Fibroblast of skin of right biceps (primary cell): ENCODE results near the gene BOLL.
"Not testable (repeated sequence)": the region's sequence is repeated elsewhere in the genome, so short reads cannot be mapped to it uniquely, and the experiment has no call there.

Experiments used
- DNase-seq: peaks from one replicate; pipeline ENCODE4 v3.0.0-alpha.2; 2013

BOLL gene, protein sequence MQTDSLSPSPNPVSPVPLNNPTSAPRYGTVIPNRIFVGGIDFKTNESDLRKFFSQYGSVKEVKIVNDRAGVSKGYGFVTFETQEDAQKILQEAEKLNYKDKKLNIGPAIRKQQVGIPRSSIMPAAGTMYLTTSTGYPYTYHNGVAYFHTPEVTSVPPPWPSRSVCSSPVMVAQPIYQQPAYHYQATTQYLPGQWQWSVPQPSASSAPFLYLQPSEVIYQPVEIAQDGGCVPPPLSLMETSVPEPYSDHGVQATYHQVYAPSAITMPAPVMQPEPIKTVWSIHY

DNA sequence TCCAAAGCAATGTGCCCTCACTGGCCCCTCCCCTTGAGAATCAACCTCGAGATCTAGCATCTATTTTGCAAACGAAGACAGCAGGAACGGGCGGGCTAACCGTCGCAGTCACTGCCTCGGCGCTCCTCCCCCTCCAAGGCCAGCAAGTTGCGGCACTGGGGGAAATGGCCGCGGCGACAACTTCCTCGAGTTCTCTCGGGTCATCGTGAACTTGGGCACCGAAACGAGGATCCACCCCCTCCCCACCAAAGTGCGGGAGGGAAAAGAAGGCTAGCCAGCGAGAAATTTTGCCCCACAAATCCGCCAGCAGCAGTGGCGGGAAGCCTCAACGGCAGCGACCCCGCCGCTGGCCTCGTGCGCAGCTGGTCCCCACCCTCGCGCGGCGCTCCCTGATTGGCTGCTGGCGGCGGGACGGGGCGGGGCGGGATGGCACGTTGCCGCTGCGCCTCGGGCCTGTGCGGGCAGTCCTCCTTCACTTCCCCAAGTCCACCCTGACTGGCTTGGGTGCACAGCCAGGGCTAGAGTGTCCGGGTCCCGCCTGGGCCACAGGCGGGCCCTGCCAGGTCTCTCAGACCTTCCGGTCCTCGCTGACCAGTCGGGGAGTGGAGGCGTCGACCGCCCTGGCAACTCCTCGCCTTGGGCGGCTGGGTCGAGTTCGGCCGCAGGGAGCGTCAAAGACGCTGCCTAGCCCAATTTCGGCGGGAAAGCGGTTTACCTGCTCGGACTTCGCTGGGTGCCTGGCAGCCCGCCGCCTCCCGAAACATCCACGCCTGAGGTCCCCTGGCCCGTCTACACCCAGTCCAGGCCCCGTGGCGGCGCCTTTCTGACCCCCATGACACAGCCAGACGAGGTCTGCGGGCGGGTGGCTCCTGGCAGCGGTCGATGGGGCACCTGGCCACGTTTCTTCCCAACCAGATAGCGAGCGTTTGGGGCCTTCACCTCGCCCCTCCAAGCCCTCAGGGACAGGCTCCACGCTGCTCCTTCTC, at the start of gene BOLL:
BOLL (minus strand) TSS at position 364 of the 986 bp plus-strand sequence. CDS start 3,469 bp downstream, outside the sequence.
- DNase-seq, result no peak

DNA sequence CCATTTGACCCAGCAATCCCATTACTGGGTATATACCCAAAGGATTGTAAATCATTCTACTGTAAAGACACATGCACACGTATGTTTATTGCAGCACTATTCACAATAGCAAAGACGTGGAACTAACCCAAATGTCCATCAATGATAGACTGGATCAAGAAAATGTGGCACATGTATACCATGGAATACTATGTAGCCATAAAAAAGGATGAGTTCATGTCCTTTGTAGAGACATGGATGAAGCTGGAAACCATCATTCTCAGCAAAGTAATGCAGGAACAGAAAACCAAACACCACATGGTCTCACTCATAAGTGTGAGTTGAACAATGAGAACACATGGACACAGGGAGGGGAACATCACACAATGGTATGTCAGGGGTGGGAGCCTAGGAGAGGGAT, 49.7 kb upstream of the BOLL start:
- DNase-seq, result not testable (repeated sequence)

DNA sequence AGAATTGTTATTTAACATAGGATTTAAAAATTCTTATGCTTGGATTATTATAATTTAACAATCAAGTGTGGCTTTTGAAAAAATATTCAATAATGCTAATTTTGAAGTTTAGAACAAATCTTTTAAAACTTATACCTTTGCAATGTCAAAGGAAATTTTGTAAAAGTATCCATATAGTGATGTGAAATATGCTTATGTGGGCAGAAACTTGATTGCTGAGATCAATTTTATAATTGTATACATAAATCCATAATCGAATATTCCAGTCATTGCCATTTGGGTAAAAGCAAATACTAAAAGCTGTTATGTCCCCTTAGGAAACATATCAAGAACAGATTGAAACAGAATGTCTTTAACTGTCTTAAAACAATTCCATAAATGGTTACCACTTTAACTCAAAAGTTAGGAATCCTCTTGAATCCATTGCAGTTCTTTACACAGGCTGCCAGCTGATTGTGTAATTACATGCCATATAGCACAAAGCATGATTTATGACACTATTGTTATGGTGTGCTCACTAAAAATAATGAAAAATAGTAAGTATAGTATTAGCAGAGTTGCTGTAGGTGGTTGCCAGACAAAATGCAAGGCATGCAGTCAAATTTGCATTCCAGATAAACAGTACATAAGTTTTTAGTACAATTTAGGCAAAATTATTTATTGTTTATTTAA, 43.5 kb upstream of the BOLL start:
- DNase-seq, result peak; percentile 60

DNA sequence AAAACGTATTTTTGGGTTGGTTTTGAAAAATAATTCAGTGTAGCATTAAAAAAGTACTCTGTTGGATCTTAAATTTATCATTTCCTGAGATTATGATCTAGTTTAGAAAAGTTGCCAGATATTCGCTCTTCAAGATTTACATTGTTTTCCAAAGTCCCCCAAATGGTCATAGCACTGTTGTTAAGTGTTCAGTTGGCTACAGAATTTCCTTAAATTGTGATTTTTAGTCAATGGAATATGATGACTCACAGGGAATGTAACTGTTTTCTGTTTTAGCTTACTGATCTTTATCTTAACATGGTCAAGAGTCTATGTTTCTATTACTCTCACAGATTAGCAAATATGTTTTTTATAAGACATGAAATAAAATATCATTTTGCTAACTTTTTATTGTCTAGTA, 42.5 kb upstream of the BOLL start:
- DNase-seq, result peak; percentile 45

GRCh38 chr2:197822333-197822732, 37.2 kb upstream of the BOLL start:
- no peak for DNase-seq

GRCh38 chr2:197821550-197822289, 36.6 kb upstream of the BOLL start:
- DNase-seq, result no peak

DNA sequence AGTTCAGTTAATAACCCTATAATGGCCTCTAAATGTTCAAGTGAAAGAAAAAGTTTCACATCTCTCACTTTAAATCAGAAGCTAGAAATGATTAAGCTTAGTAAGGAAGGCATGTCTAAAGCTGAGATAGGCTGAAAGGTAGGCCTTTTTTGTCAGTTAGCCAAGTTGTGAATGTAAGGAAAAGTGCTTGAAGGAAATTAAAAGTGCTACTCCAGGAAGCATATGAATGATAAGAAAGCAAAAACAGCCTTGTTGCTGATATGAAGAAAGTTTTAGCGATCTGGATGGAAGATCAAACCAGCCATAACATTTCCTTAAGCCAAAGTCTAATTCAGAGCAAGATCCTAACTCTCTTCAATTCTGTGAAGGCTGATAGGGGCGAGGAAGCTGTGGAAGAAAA, 29.4 kb upstream of the BOLL start:
- no peak for DNase-seq

- DNase-seq, result peak; percentile 68
Observed at GRCh38 chr2:197813093-197813787, 28.1 kb upstream of the BOLL start.

DNA sequence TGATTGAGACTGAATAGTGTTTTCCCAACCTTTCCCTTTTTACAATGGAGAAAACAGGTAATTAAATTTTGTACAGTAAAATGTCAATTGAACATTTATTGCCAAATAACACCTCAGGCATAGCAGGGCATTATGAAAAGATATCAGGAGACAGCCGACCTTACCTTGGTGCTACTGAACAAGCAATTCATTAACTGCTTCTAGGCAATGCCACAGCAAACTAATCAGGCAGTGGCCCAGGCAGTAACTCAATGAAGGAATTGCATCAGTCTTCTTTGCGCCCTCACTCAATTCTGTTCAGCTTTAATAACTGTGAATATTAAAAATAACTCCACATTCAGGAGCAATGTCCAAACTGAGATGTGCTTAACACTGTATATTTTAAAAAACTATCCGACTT, 25.4 kb upstream of the BOLL start:
- no peak for DNase-seq

DNA sequence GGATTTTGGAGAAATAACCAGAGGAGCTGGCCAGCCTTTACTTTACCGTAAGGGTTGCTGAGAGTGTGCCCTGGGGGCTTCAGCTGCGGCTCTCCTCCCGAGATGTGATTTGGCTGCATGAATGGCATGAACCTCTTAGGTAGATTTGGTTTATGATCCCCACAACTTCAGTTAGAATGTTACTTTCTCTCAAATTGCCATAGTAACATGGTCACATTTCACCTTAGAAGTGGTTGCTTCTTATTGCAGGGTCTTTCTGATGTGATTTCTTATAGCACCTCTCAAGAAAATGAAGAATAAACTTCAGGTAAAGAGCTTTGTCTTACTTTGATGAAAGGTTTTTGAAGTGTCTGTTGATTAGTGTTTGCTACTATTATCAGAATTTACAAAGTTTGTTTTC, 24.9 kb upstream of the BOLL start:
- no peak for DNase-seq

DNA sequence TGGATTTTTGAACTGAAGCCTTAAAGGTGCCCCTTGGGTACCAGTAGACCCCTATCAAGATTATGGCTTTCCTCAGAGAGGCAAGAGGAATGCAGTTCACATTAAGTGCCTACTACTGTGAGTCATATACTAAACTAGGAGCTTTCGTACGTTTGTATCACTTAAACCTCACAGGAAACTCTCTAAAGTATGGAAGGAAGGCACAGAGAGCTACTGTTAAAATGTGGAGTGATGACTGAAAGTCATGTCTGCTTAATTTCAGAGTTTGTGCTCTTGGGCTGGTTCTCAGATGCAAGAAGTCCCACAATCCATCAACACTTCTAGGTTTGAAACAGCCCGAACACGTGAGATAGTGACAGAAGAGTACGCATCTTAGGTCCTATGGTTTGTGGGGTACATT, 23.9 kb upstream of the BOLL start:
- no peak for DNase-seq

GRCh38 chr2:197805715-197806633, 20.9 kb upstream of the BOLL start:
- DNase-seq, result peak; percentile 19

DNA sequence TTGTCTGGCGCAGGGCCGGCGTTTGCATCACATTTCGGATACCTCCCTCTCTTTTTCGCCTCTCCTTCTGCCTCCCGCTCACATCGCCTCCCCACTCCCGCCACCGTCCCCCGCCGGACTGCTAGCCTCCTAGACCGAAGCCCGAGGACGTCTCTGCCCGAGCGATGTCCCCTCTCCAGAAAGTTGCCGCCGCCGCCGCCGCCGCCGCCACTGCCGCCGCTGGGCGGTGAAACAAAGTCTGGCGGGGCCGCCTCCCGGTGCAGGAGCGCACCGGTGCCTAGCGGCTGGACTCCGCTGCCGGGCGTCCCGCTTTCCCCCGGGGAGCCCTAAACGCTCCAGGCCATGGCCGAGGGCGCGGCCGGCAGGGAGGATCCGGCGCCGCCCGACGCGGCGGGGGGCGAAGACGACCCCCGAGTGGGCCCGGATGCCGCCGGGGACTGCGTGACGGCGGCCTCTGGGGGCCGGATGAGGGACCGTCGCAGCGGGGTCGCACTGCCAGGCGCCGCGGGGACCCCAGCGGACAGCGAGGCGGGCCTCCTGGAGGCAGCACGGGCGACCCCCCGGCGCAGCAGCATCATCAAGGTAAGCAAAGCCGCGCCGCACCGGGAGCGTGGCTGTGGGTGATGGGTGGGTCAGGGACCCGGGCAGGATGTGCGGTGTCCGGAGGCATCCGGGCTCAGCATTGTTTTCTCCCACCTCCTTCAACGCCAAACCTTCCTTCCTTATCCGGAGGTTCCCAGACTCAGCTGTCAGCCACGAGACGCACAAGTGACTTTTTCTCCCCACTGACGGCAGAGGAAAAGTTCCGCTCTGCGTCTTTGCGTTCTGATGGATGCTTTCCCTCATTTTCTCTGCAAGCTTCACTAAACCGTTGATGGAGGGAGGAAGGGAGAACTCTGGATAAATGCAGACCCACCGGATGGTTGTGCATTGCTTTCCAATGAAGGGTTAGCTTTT, 19.9 kb upstream of the BOLL start:
- DNase-seq, result peak; percentile 13

- DNase-seq, result peak; percentile 94
Observed at GRCh38 chr2:197804049-197804757, 19.1 kb upstream of the BOLL start, which contains the start of gene PLCL1. Gene PLCL1 (plus strand): TSS chr2:197804593.

DNA sequence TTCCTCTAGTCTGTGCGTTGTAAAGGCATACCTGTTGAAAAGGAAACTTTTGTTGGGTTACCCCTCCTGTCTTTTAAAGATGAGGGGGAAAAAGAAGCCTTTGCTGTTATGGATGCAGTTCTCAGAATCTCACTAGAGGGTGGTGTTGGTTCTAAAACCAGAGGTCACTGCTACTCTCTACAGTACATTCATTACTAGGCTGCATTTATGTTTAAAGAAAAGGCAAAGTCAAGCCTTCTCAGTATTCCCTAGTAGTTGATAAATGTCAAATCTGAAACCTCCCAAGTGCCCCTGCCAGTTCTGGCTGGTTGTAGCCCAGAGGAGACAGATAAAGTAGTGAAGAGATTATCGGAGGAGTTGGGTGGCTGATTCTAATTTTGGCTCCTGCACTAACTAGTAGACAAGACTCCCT, 17.9 kb upstream of the BOLL start:
- peak; percentile 60 for DNase-seq

DNA sequence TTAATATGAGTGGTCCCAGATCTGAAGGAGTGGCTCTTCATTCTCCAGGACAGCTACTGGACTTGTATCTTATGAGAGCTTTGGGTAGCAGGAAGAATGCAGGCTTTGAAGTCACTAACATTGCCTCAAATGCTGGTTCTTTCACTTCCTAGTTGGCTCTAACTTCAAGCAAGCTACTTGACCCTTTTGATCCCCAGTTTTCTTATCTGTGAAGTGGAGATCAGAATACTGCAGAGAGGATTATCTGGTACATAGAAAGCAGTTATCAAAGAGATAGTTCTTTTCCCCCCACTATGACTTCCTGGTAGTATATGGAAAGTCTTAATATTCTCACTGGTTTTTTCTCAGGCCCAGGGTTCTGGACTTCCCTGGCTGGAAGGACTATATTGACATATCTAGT, 15.9 kb upstream of the BOLL start:
- no peak for DNase-seq

DNA sequence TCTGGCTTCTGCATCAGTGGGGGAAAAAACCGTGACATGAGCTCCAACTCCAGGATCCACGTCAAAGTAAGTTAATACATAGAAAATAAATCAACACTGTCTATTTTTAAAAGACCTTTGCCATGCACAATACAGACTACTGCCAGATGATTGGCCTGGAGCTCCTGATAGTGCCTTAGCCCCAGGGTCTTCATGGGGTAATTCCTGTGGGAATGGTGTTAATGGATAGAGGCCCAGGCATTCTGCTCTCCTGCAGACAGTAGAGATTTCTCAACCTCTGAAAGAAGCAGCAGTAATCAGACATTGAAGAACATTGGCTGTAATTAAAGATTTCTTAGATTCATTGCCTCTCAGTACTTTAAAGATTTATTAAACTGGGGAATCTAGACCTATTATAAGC, 15.0 kb upstream of the BOLL start:
- DNase-seq, result no peak

DNA sequence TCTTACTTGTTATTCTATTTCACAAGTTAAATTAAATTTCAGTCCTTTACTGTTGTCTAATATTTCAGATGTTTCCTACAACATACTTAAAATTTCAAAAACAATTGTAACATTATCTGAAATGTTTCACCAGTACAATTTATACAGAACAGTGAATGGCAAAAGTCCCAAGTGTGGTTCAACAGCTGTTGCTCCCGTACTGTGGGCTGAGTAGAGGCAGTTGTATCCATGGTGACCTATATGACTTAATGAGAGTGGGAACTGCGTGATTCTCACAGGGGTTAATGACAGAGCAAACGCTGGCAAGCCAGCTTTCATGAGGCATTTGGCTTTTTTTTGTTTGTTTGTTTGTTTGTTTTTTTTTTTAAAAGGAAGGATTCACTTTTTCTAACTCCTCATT, 13.9 kb upstream of the BOLL start:
- no peak for DNase-seq

GRCh38 chr2:197798187-197798586, 13.1 kb upstream of the BOLL start:
- no peak for DNase-seq
